ENCODE results near the gene PALLD.

PALLD gene

DNA sequence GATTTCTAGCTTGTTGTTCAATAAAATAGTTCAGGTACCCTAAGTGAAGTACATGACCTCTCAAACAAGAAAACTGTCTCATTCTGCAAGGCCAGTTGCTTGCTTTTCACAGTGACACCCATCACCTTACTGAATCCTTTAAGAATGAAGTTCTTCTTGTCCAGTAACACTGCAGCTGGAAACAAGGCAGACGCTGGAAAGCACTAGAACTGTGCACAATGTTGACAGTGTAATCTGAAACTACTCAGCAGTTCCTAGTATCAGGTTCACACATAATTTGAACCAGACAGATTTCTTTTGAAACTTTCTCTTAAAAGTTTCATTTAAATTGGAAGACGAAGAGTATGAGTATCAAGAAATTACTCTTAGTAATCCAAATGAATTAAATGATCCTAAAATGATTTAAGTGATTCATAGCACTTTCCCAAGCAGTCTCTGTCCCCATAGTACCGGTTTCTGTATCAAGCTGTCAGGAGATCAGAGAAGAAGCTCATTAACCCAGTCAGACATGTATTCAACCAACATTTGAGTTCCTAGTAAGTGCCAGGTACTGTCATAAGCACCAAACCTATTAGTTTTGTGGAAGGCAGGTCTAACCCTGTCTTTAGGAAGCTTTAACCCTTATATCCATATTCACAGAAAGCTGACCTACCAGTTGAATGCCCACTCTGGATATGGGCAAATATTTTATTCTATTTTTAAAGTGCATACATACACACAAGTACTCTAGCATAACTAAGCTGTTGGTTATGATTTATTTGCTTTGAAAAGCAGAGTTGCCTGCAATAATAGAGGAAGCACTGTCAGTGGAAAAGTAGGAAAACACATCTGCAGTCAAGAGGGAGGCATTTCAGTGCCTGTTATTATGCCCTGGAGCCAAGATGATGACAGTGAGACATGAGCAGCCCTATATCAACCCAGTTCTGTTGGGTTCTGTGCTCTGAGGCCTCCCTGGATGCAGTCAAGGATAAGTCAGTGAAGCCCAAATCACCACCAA lies 63.6 kb downstream of the PALLD start:
- no peak for DNase-seq (ENCODE audit: low read depth)

DNA sequence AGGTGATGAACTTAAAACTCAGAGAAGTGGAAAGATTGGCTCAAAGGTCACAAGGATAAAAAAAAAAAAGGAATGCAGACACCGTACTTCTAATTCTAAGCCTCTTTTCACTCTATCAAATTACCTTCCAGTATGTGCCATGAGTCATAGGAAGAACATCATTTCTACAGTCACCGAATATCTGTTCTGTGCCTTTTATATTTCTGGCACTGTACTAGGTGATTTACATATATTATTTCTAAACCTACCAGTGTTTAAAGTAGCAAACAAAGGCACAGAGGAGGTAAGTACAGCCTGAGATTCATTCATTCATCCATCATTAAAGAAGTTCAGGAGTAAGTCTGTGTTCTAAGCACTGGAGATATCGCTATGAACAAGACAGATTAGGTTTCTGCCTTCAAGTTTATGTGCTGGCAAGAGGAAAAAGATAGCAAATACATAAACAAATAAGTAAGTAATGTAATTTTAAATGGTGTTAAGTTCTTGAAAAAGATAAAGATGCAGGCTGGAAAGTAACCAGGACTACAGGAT lies 65.3 kb downstream of the PALLD start:
- DNase-seq (ENCODE audit: low read depth): no peak

- DNase-seq (ENCODE audit: low read depth): no peak
These were observed 67.2 kb downstream of the PALLD start for GRCh38 chr4:168564023-168564422.

DNA sequence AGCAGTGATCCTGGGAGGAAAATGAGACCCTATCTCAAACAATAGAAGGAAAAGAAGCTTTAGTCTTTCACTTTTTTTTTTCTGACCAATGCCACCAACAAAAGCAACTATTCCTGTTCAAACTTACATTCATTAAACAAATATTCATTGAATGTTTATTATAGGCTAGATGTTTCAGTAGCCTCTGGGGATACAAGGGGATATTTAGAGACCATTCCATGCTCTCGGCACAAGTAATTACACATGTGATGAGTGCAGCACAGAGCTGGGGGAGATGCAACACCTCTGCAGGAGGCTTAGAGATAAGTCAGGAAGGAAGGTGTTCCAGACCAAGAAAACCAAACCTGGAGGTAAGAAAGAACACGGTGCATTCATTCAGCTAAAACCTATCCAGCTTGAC lies 68.3 kb downstream of the PALLD start:
- DNase-seq (ENCODE audit: low read depth): no peak

GRCh38 chr4:168566726-168567125 lies 69.9 kb downstream of the PALLD start:
- no peak for DNase-seq (ENCODE audit: low read depth)

DNA sequence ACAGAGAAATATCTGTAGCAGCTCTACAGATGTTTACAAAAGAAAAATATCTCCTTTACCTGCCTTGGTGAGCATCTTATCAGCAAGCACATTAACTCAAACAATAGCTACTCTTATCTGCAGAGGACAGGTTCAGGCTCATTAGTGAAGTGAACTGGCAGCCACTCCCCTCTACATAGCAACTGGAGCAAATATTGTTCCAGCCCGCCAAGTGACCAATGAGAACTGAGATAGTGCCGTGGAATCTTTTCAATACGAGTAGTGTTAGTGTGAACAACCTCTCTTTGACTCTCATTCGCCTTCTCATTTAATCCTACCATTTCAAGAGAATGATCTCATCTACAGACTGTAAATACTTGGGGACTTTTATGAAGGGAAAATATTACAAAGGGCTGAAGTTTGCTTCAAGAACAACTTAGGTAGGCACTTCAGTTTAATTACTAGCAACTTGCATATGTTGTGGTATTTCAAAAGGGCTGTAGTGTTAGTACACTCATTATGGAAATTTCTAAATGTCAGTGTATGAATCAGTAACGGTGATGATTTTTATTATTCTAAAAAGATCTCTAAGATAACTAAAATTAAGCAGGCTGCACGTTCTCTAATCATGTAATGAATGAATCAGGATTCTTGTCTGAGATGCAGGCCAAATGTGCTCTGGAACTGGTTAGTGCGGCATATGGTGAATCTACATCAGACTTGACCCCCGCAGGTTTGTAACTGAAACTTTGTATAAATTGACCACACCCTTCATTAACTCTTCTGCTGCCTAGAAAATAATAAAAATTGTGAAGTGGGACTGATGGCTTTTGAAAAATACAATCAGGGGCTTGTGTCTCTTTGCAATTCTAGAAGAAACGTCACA lies 72.4 kb downstream of the PALLD start:
- no peak for DNase-seq (ENCODE audit: low read depth)

GRCh38 chr4:168569931-168570276 lies 73.1 kb downstream of the PALLD start:
- no peak for DNase-seq (ENCODE audit: low read depth)

DNA sequence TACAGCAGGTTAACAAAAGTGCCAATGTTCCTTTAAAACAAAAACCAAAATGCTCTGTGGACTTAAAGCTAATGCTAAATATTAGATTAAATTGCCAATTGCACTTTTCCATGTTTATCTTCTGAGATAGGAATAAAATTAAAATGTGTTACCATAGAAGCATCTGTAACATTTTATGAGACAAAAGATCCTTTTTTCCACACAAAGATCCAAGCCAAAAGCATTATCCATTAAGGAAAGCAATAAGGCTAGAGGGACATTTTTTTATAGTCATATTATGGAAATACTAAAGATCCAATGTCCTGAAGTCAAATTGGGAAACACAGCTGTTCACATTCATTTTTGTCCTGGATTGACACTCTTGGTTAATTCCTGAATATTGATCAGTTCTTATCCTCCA lies 73.6 kb downstream of the PALLD start:
- DNase-seq (ENCODE audit: low read depth): no peak

- DNase-seq (ENCODE audit: low read depth): no peak
These were observed 75.2 kb downstream of the PALLD start for GRCh38 chr4:168572002-168572401.

GRCh38 chr4:168573870-168574269 lies 77.0 kb downstream of the PALLD start:
- no peak for DNase-seq (ENCODE audit: low read depth)

DNA sequence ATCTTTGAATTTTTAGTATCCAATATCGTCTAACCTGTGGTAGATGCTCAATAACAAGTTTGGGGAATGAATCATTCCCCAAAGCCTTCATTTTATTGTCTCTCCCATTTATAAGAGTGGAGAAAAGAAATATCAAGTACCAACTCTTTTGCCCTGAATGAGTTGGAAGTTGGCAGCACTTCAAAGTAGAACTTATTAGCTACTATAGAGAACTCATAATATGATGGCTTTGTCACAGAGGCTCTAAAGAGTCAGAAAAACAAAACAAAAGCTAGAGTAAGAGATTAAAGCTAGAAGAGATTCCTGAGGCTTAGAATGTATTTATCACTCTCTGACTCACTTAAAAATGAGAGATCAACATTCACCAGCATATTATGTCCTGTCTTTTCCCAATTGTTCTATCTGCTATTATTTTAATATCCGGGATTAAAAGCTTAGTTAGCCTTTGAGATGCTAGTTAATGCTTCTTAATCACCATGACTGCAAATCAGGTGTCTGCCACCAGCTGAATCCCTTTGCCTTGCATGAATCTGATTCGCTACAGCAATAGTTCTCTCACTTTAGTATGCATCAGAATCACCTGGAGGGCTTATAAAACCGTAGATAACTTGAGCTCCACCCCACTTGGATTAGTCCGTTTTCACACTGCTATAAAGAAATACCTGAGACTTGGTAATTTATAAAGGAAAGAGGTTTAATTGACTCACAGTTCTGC lies 77.9 kb downstream of the PALLD start:
- no peak for DNase-seq (ENCODE audit: low read depth)

DNA sequence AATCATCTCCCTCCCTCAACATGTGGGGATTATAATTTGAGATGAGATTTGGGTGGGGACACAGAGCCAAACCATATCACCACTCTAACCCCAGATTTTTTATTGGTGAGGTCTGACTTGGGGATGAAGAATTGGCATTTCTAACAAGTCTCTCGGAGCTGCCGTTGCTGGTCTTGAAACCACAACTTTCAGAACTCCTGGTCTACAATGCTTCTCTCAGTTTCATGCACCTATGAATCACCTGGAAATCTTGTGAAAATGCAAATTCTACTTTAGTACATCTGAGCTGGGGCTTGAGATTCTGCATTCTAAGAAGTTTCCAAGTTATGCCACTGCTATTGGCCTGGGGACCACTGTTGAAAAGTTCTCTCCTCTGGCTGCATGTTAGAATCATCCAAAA lies 78.6 kb downstream of the PALLD start:
- DNase-seq (ENCODE audit: low read depth): no peak

DNA sequence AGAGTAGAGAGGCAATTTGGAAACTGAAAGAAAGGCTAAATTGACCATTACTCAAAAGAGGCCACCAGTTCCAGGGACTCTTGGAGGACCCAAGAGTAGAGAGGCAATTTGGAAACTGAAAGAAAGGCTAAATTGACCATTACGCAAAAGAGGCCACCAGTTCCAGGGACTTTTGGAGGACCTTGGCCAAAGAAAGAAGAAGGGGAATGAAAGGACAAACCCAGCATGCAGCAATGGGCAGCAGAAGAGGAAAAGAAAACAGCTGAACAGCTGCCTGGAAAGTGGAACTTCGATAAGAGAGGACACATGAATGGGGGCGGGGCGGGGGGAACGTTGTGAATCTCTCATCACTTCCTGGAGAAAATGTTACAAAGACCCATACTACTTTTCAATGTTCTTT lies 80.8 kb downstream of the PALLD start:
- no peak for DNase-seq (ENCODE audit: low read depth)

DNA sequence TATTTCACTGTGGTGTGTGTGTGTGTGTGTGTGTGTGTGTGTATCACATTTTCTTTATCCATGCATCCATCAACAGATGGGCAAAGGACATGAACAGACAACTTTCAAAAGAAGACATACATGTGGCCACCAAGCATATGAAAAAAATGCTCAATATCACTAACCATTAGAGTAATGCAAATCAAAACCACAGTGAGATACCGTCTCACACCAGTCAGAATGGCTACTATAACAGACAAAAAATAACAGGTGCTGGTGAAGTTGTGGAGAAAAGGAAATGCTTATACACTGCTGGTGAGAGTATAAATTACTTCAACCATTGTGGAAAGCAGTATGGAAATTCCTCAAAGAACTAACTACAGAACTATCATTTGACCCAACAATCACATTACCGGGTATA lies 83.4 kb downstream of the PALLD start:
- no peak for DNase-seq (ENCODE audit: low read depth)

- DNase-seq (ENCODE audit: low read depth): no peak
These were observed 87.5 kb downstream of the PALLD start for GRCh38 chr4:168584321-168584771.

GRCh38 chr4:168585168-168586091 lies 88.6 kb downstream of the PALLD start:
- DNase-seq (ENCODE audit: low read depth): no peak

- no peak for DNase-seq (ENCODE audit: low read depth)
These were observed 90.1 kb downstream of the PALLD start for GRCh38 chr4:168586926-168587325.

- DNase-seq (ENCODE audit: low read depth): no peak
These were observed 90.7 kb downstream of the PALLD start for GRCh38 chr4:168587411-168588125.

- no peak for DNase-seq (ENCODE audit: low read depth)
These were observed 92.2 kb downstream of the PALLD start for GRCh38 chr4:168588916-168589531.

GRCh38 chr4:168592676-168593075 lies 95.8 kb downstream of the PALLD start:
- DNase-seq (ENCODE audit: low read depth): no peak
